Measurements from ENCODE around the gene SRPK1. TPM values are rescaled to one million over a fixed set of nuclear protein-coding genes. Genes with fewer than 3 reads are reported as not detected.

Gene SRPK1
- total RNA-seq, 1 experiment from 2014 or later = 89.4 TPM

- Histone ChIP-seq H3K9ac (ENCODE audit: low read length) (no peak overlapping the region), H2AFZ (ENCODE audit: low read depth, low read length, poor library complexity, severe bottlenecking) (no peak overlapping the region), H3K79me2 (ENCODE audit: insufficient read depth, low read length) (no peaks in the 10 kb centered on the region), H3K27ac (ENCODE audit: low read depth, low read length) (no peak overlapping the region), H3K4me1 (ENCODE audit: control insufficient read depth in 1 of 2, insufficient read depth in 2 of 2, low read length in 2 of 2) (no peaks in the 10 kb centered on the region), H3K4me2 (ENCODE audit: low read length) (no peak overlapping the region), H3K4me3 (replicated peaks in 1 of 2; ENCODE audit: low read depth in 1 of 2, low read length in 2 of 2) (no peak overlapping the region), H4K20me1 (ENCODE audit: insufficient read depth) (no peaks in the 10 kb centered on the region), H3K9me3 (ENCODE audit: control insufficient read depth in 1 of 2, insufficient read depth in 1 of 2, low read depth in 1 of 2, low read length in 2 of 2) (no peaks in the 10 kb centered on the region), H3K27me3 (ENCODE audit: insufficient read depth, low read length) (no peaks in the 10 kb centered on the region), H3K36me3 (ENCODE audit: control insufficient read depth in 1 of 2, insufficient read depth in 2 of 2, low read length in 2 of 2) (peaks cover 42 to 50% of the 10 kb centered on the region in 2 experiments), H3K9me2 (ENCODE audit: insufficient read depth) (no peaks in the 10 kb centered on the region)
- TF ChIP-seq ZNF274 (IDR thresholded peaks at IDR 0.05; ENCODE audit: low read depth, low read length) (no peak), EZH2 (IDR thresholded peaks at IDR 0.05) (no peak), REST (IDR thresholded peaks at IDR 0.05; ENCODE audit: low read depth) (no peak), ATF3 (IDR thresholded peaks at IDR 0.05) (no peak), SIN3A (IDR thresholded peaks at IDR 0.05; ENCODE audit: low read depth) (no peak), EZH2phosphoT487 (IDR thresholded peaks at IDR 0.05; ENCODE audit: borderline replicate concordance) (no peak), ZFX (IDR thresholded peaks at IDR 0.05) (no peak), YY1 (IDR thresholded peaks at IDR 0.05; ENCODE audit: extremely low read depth, insufficient replicate concordance, low read depth, low read length) (no peak), POLR2A (IDR thresholded peaks at IDR 0.05; ENCODE audit: borderline replicate concordance, extremely low read depth, insufficient read depth, insufficient read length) (no peak)
- intact Hi-C loops (cut with micrococcal nuclease) = no loop called here
- POLR2A ChIA-PET = no interaction called here
- RAD21 ChIA-PET (ENCODE audit: low non-redundant PET in 1 of 2, low total read pairs in 2 of 2, uncharacterized antibody in 2 of 2, unreplicated experiment in 2 of 2) = no interaction called here
- no peak for DNase-seq (ENCODE audit: low read depth, low spot score)
- ATAC-seq = no peak
- no TSS peak for BruUV-seq (replicated peaks)
- CTCF ChIA-PET = no interaction called here
Observed at GRCh38 chr6:35839019-35839418, 81.9 kb downstream of the SRPK1 start.

Data from HCT116 (cell line).